ENCODE results near the gene NMUR1. TPM values are rescaled to one million over a fixed set of nuclear protein-coding genes. Genes with fewer than 3 reads are reported as not detected.

NMUR1 gene
- total and polyA plus RNA-seq, 2 donors (not counting 3 experiments of a cell fraction or from before 2014, with no cell fraction given): not detected

DNA sequence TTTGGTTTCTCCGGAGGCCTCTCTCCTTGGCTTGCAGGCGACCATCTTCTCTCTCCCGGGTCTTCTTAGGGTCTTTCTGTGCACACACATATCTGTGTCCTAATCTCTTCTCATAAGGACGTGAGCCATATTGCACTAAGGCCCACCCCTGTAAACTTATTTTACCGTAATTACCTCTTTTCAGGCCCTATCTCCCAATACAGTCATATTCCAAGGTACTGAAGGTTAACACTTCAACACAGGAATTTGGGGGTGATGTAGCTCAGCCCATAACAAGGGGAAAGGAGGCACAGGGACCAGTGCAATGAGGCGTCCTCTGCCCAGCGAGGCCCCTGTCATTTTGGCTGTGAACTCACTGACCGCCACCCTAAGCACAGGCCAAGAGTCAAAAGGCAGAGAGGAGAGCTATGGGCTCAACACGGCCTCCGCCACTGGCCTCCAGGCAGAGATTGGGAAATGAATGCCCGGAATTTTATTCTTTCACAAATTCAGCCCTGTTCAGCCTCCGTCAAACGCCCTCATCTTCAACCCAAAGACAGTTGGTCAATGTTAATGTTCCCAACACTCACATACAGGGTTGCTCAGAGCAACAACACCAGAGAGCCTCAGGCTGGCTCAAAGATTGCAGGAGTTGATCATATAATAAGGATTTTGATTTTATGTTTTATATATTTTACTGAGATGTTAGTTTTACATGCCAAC, 15.9 kb upstream of the NMUR1 start:
- Histone ChIP-seq H4K20me1 (replicated peaks; ENCODE audit: control insufficient read depth, extremely low read depth, insufficient read depth, low read length) (no peaks in the 10 kb centered on the region), H3K27ac (ENCODE audit: insufficient read depth, low read depth, low read length) (no peak overlapping the region), H3K9ac (replicated peaks; ENCODE audit: extremely low read depth, insufficient read depth, low read length) (no peak overlapping the region), H3K36me3 (ENCODE audit: control insufficient read depth in 2 of 2, extremely low read depth in 1 of 2, insufficient read depth in 2 of 2, low read length in 2 of 2) (no peaks in the 10 kb centered on the region), H3K9me1 (replicated peaks; ENCODE audit: control insufficient read depth, extremely low read depth, insufficient read depth, low read length) (no peaks in the 10 kb centered on the region), H2AFZ (ENCODE audit: low read depth, low read length) (no peak overlapping the region), H3K27me3 (ENCODE audit: control insufficient read depth in 2 of 2, insufficient read depth in 2 of 2, low read length in 2 of 2) (peaks cover 0 to 4% of the 10 kb centered on the region in 2 experiments), H3K9me3 (replicated peaks; ENCODE audit: control insufficient read depth, insufficient read depth, low read length) (no peaks in the 10 kb centered on the region), H3K4me3 (replicated peaks in 1 of 3; ENCODE audit: insufficient read depth in 1 of 3, low read depth in 1 of 3, low read length in 3 of 3) (no peak overlapping the region), H3K4me1 (ENCODE audit: control insufficient read depth, extremely low read depth, insufficient read depth, low read length) (peaks cover 4% of the 10 kb centered on the region), H3K4me2 (ENCODE audit: insufficient read depth, low read length) (no peak overlapping the region), H3K79me2 (ENCODE audit: control insufficient read depth, insufficient read depth, low read length) (no peaks in the 10 kb centered on the region)
- intact Hi-C loops (cut with micrococcal nuclease): no loop called here
- TF ChIP-seq POLR2A (IDR thresholded peaks at IDR 0.05; ENCODE audit: low read depth, low read length): no peak
- no peak for TF ChIP-seq JUN (IDR thresholded peaks at IDR 0.05; ENCODE audit: borderline replicate concordance, insufficient read depth, insufficient read length, low read depth)
- TF ChIP-seq, protein P1, sequence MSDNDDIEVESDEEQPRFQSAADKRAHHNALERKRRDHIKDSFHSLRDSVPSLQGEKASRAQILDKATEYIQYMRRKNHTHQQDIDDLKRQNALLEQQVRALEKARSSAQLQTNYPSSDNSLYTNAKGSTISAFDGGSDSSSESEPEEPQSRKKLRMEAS (IDR thresholded peaks at IDR 0.05; ENCODE audit: insufficient read depth, insufficient read length): no peak
- no peak for TF ChIP-seq GATA2 (IDR thresholded peaks at IDR 0.05; ENCODE audit: insufficient read depth, insufficient read length, low read depth, low read length)
- no peak for TF ChIP-seq EZH2 (IDR thresholded peaks at IDR 0.05; ENCODE audit: borderline replicate concordance, low read depth, low read length, severe bottlenecking)
- TF ChIP-seq FOS (IDR thresholded peaks at IDR 0.05; ENCODE audit: borderline replicate concordance, insufficient read depth, low read length): no peak
- TF ChIP-seq POLR2AphosphoS5 (IDR thresholded peaks at IDR 0.05; ENCODE audit: insufficient read depth, low read depth, low read length): no peak
- TF ChIP-seq, protein P2, sequence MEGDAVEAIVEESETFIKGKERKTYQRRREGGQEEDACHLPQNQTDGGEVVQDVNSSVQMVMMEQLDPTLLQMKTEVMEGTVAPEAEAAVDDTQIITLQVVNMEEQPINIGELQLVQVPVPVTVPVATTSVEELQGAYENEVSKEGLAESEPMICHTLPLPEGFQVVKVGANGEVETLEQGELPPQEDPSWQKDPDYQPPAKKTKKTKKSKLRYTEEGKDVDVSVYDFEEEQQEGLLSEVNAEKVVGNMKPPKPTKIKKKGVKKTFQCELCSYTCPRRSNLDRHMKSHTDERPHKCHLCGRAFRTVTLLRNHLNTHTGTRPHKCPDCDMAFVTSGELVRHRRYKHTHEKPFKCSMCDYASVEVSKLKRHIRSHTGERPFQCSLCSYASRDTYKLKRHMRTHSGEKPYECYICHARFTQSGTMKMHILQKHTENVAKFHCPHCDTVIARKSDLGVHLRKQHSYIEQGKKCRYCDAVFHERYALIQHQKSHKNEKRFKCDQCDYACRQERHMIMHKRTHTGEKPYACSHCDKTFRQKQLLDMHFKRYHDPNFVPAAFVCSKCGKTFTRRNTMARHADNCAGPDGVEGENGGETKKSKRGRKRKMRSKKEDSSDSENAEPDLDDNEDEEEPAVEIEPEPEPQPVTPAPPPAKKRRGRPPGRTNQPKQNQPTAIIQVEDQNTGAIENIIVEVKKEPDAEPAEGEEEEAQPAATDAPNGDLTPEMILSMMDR (IDR thresholded peaks at IDR 0.05; ENCODE audit: extremely low read depth in 1 of 2, insufficient read depth in 1 of 2, low read depth in 1 of 2, low read length in 2 of 2): no peak
- TF ChIP-seq MYC (IDR thresholded peaks at IDR 0.05; ENCODE audit: low read depth, low read length): no peak
- CTCF ChIA-PET: interaction anchor here (1.0 to 1.4 kb wide), 2 partner anchors 16 to 17 kb away, joined by 4 read pairs; partner anchors contain the start of gene NMUR1
- POLR2A ChIA-PET: no interaction called here
- DNase-seq (ENCODE audit: low read depth, low spot score) (no peak), FAIRE-seq (no peak)
- dilution Hi-C loops (cut with MboI; ENCODE audit: extremely low pct_ligation_motif_present, low sequenced_read_pairs): no loop called here
- no TSS peak for BruUV-seq (replicated peaks)
